Astrocyte of the cerebellum (primary cell): ENCODE results near the gene GH2.

ENCODE experiments used
- DNase-seq: peaks from one replicate; pipeline ENCODE4 v3.0.0-alpha.2; 2011; ENCODE audit warnings: low read depth
- H3K4me3 ChIP-seq: 2 replicates; pipeline ENCODE4 v1.5.1; 2011; ENCODE audit warnings: mild to moderate bottlenecking, low read depth, low read length, moderate library complexity
- CTCF ChIP-seq: IDR thresholded peaks from 2 replicates; pipeline ENCODE4 v1.5.1; 2012; ENCODE audit warnings: low read length, low read depth, moderate library complexity, mild to moderate bottlenecking; ENCODE audit errors: missing control alignments
- in situ Hi-C: cut with HindIII; loops from 2 replicates; pipeline ENCODE4 v1.10.0; 2017; ENCODE audit warnings: low sequenced_read_pairs

GH2 gene

GRCh38 chr17:63842540-63843386 is 39.0 kb downstream of the GH2 start, which contains the start of gene SMARCD2:
SMARCD2 (minus strand) TSS chr17:63842685; CDS start chr17:63842674, 11 bp downstream.
- peak within 1 kb of the TSS; percentile 85 for H3K4me3 ChIP-seq
- no peak for TF ChIP-seq CTCF
- in situ Hi-C loops: no loop called here
- DNase-seq: peak; percentile 99

DNA sequence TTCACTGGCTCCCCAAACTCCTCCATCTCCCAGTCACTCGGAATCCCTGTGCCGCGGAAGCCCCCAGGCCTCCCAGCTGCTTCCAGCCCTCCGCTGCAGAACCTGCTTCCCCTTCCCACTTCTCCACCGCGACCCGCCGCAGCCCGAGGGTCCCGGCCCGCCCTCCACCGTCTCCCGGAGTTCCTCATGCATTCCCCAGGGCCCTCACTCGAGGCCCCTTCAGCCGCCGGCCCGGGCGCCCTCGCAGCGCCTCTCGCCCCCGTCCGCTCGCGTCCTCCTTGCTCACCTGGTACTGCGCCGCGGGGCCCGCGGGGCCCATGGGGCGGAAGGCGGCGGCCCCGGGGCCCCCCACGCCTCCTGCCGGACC is 39.6 kb downstream of the GH2 start:
- TF ChIP-seq CTCF: no peak
- in situ Hi-C loops: no loop called here
- H3K4me3 ChIP-seq: peak overlapping the region; percentile 85
- no peak for DNase-seq

DNA sequence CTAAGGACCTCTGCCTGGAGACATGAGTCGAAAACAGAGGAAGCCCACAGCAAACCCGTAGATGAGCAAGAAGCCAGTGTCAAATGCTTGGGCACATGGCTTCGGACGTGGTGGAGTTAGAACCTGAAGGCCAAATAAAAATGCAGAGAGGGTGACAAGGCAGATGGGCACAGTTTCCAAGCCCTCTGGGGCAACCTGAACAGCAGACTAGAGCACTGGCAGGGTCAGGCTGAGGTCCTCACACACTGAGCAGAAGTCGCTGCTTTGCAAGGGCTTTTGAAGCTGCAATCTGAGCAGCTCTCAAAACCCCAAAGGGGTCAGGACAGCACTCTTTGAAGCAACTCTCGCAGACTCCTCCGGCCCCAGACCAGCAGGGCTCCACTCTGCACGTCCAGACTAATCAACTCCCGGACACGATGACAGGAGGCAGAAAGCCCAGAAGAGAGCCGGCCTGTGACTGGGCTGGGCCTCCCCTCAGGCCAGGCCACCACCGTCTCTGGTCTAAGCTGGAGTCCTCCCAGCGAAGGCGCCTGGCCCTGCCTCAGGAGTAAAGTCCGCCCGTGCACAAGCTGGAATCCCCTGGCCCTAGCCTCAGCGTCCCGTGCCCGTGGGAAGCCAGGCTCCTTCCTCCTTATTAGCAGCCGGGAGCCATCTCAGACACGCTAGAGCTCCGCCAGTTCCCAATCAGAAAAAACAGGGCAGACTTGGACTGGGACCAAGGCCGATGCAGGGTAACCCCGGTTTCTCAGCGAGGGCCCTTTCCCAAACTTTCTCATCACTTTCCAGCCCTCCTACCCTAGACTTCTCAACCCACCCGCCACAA is 40.2 kb downstream of the GH2 start:
- H3K4me3 ChIP-seq: peak overlapping the region; percentile 85
- in situ Hi-C loops: no loop called here
- DNase-seq: no peak
- no peak for TF ChIP-seq CTCF

GRCh38 chr17:63840591-63841349 is 41.0 kb downstream of the GH2 start:
- in situ Hi-C loops: no loop called here
- DNase-seq: no peak
- peak overlapping the region; percentile 85 for H3K4me3 ChIP-seq
- TF ChIP-seq CTCF: no peak

DNA sequence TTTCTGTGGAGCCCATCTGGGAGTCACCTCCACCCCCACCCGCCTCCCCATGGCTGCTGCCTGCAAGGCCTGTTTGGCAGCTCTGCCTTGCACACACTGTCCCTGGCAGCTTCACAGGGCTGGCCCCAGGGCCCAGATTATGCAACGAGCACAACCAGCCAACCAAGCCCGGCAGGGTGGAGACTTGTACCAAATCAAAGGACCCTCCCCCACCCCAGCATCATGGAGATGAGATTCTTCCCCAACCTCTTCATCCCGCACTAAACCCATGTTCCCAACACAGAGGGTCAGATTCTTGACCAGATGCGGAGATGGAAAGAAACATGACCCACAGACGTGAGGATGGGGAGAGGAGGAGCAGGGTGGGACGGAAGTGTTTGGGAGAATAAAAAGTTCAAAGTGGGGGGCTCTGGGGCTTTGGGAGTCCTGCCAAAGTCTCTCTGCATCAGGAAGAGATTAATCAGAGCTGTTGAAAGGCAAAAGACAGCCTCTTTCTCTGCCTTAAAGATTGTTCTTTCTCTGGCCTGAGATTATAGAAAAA is 43.0 kb downstream of the GH2 start:
- in situ Hi-C loops: no loop called here
- DNase-seq: no peak

More for the DNA sequence above, 43.0 kb downstream of the GH2 start:
- TF ChIP-seq CTCF: no peak
- H3K4me3 ChIP-seq: no peak overlapping the region
